ENCODE data around the gene GRK4. TPM values are rescaled to one million over a fixed set of nuclear protein-coding genes. Genes with fewer than 3 reads are reported as not detected.

GRK4 gene
- total RNA-seq, 1 donor from 2014 or later = 1.9 TPM

GRCh38 chr4:2930135-2930757 is 33.1 kb upstream of the GRK4 start:
- intact Hi-C loops (cut with DNase I) = loop anchor here (10.0 kb wide), 1 partner anchor 465 kb away; the partner anchor contains the start of gene RNF4
- TF ChIP-seq CTCF (IDR thresholded peaks at IDR 0.05) = no peak
- peaks cover 0 to 6% of the 10 kb centered on the region in 2 donors for H3K4me1 ChIP-seq
- H3K27me3 ChIP-seq = no peaks in the 10 kb centered on the region
- H3K4me3 ChIP-seq = no peak overlapping the region
- H3K9me3 ChIP-seq = no peaks in the 10 kb centered on the region
- H3K36me3 ChIP-seq = peaks cover 45 to 66% of the 10 kb centered on the region in 2 donors
- peak overlapping the region in 1 of 2 donors; percentile 54 for H3K27ac ChIP-seq
- no peak for DNase-seq (ENCODE audit: low spot score in 2 of 2)

GRCh38 chr4:2930758-2931511 is 32.4 kb upstream of the GRK4 start:
- Histone ChIP-seq H3K9me3 (no peaks in the 10 kb centered on the region), H3K27me3 (no peaks in the 10 kb centered on the region), H3K4me3 (no peak overlapping the region), H3K27ac (peak overlapping the region; percentile 54 to 79), H3K36me3 (peaks cover 41 to 59% of the 10 kb centered on the region in 2 donors), H3K4me1 (peaks cover 0 to 13% of the 10 kb centered on the region in 2 donors)
- no peak for DNase-seq (ENCODE audit: low spot score in 2 of 2)
- no peak for TF ChIP-seq CTCF (IDR thresholded peaks at IDR 0.05)
- intact Hi-C loops (cut with DNase I) = loop anchor here (10.0 kb wide), 1 partner anchor 466 kb away; the partner anchor contains the start of gene RNF4

- TF ChIP-seq CTCF (IDR thresholded peaks at IDR 0.05) = no peak
- no peaks in the 10 kb centered on the region for H3K27me3 ChIP-seq
- intact Hi-C loops (cut with DNase I) = loop anchor here (10.0 kb wide), 1 partner anchor 467 kb away; the partner anchor contains the start of gene RNF4
- DNase-seq (ENCODE audit: low spot score in 2 of 2) = peak in 1 of 2 donors; percentile 79
- H3K27ac ChIP-seq = peak overlapping the region; percentile 77 to 79
- peaks cover 33 to 52% of the 10 kb centered on the region in 2 donors for H3K36me3 ChIP-seq
- H3K4me1 ChIP-seq = peaks cover 0 to 17% of the 10 kb centered on the region in 2 donors
- no peaks in the 10 kb centered on the region for H3K9me3 ChIP-seq
- H3K4me3 ChIP-seq = no peak overlapping the region
Measured at GRCh38 chr4:2931512-2932301, 31.7 kb upstream of the GRK4 start.

GRCh38 chr4:2932321-2932950 is 30.9 kb upstream of the GRK4 start:
- H3K4me1 ChIP-seq = peaks cover 0 to 20% of the 10 kb centered on the region in 2 donors
- H3K4me3 ChIP-seq = no peak overlapping the region
- intact Hi-C loops (cut with DNase I) = loop anchor here (10.0 kb wide), 1 partner anchor 468 kb away; the partner anchor contains the start of gene RNF4
- no peak for DNase-seq (ENCODE audit: low spot score in 2 of 2)
- TF ChIP-seq CTCF (IDR thresholded peaks at IDR 0.05) = no peak
- peaks cover 26 to 48% of the 10 kb centered on the region in 2 donors for H3K36me3 ChIP-seq
- H3K27me3 ChIP-seq = no peaks in the 10 kb centered on the region
- no peaks in the 10 kb centered on the region for H3K9me3 ChIP-seq
- peak overlapping the region; percentile 77 to 79 for H3K27ac ChIP-seq
